ENCODE results near the gene PIMREG.

DNA sequence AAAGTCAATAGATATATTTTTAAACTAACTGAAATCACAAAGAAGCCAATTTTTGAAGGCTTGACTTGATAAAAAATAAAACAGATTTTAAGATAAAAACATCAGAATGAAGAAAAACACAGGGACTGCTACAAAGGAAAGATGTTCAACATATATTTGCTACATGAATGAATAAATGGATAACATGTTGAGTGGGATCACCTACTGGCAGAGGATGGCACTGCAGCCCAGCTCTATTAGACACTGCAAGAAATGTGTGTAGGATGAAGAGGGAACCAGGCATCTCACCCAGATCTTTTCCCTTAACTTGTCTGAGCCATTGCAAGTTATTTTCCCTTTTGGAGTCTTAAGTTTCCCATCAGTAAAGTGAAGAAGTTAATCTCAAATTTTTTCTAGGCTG lies 13.5 kb upstream of the PIMREG start:
- TF ChIP-seq, protein P1, sequence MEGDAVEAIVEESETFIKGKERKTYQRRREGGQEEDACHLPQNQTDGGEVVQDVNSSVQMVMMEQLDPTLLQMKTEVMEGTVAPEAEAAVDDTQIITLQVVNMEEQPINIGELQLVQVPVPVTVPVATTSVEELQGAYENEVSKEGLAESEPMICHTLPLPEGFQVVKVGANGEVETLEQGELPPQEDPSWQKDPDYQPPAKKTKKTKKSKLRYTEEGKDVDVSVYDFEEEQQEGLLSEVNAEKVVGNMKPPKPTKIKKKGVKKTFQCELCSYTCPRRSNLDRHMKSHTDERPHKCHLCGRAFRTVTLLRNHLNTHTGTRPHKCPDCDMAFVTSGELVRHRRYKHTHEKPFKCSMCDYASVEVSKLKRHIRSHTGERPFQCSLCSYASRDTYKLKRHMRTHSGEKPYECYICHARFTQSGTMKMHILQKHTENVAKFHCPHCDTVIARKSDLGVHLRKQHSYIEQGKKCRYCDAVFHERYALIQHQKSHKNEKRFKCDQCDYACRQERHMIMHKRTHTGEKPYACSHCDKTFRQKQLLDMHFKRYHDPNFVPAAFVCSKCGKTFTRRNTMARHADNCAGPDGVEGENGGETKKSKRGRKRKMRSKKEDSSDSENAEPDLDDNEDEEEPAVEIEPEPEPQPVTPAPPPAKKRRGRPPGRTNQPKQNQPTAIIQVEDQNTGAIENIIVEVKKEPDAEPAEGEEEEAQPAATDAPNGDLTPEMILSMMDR (IDR thresholded peaks at IDR 0.05; ENCODE audit: low read length): no peak; the same call in 1 of the 2 replicates
- TF ChIP-seq EZH2 (IDR thresholded peaks at IDR 0.05; ENCODE audit: borderline replicate concordance, low read length): no peak

All from OCI-LY1 (cell line).